Urinary bladder (tissue), 4 donors: ENCODE measurements around the gene RS1. TPM values are rescaled to one million over a fixed set of nuclear protein-coding genes. Genes with fewer than 3 reads are reported as not detected.

Experiments
- DNase-seq: peaks from one replicate; pipeline ENCODE4 v3.0.0-alpha.2; 2015; ENCODE audit errors: extremely low spot score
- H3K27ac ChIP-seq: one replicate; pipeline ENCODE4 v1.5.1; 2013; ENCODE audit warnings: low read depth, mild to moderate bottlenecking, moderate library complexity
- H3K36me3 ChIP-seq: one replicate; pipeline ENCODE4 v1.6.1; 2013; ENCODE audit warnings: mild to moderate bottlenecking, moderate library complexity; ENCODE audit not compliant: insufficient read depth
- H3K4me1 ChIP-seq: one replicate; pipeline ENCODE4 v1.6.1; 2013; ENCODE audit warnings: mild to moderate bottlenecking, moderate library complexity; ENCODE audit not compliant: insufficient read depth
- H3K4me3 ChIP-seq: one replicate; pipeline ENCODE4 v1.5.1; 2013; ENCODE audit warnings: low read depth, low read length
- WGBS: extraction: QIAGEN DNeasy Blood & Tissue Kit; methylation state at CpG from one replicate; pipeline ENCODE4 v1.1.7; 2013; 5-methylcytosine and 5-hydroxymethylcytosine counted together
- polyA plus RNA-seq: library from polyadenylated mRNA; stranded (reverse); fragments of 200-250 nt; gene quantifications from one replicate; pipeline ENCODE4 v1.2.3, GENCODE V29; 2013
- total RNA-seq: library from RNA; depleted of rRNA; stranded (reverse); fragments of >200 nt; gene quantifications from one replicate; pipeline ENCODE4 v1.2.3, GENCODE V29; 2014
- donor health status: healthy with polysubstance abuse.
- donor health status: healthy.

The RS1 gene
- total and polyA plus RNA-seq, 2 donors = not detected

- H3K4me3 ChIP-seq = no peak overlapping the region
- 93% methylated on average over 3 of the region's 3 CpGs for WGBS
- H3K4me1 ChIP-seq = no peaks in the 10 kb centered on the region
Measured at GRCh38 chrX:18613930-18614639, 57.8 kb downstream of the RS1 start.

GRCh38 chrX:18607966-18608365, 63.9 kb downstream of the RS1 start:
- Histone ChIP-seq H3K4me3 (no peak overlapping the region), H3K4me1 (no peaks in the 10 kb centered on the region), H3K36me3 (peaks cover 3% of the 10 kb centered on the region), H3K27ac (no peak overlapping the region)
- 65% methylated on average over 4 of the region's 4 CpGs for WGBS
- no peak for DNase-seq

More at GRCh38 chrX:18613930-18614639, 57.8 kb downstream of the RS1 start:
- DNase-seq = no peak
- Histone ChIP-seq H3K36me3 (no peaks in the 10 kb centered on the region), H3K27ac (no peak overlapping the region)

DNA sequence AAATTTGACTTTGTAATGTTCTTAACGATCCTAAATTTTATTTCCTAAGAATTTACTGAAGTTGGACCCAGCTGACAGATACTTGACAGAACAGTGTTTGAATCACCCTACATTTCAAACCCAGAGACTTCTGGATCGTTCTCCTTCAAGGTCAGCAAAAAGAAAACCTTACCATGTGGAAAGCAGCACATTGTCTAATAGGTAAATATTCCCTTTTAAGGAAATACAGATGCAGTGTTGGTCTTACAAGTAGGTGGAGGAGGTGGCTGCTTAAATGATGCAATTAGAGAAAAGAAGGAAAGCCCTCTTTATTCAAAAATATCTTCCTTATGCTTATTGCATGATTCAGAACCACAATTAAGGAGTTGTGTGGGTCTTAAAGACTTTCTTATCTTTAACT, 73.5 kb downstream of the RS1 start:
- no peak for DNase-seq
- no peak overlapping the region for H3K27ac ChIP-seq
- no peaks in the 10 kb centered on the region for H3K4me1 ChIP-seq
- H3K36me3 ChIP-seq = peaks cover 2% of the 10 kb centered on the region
- no peak overlapping the region for H3K4me3 ChIP-seq
- WGBS = 67% methylated on average over 2 of the region's 2 CpGs

DNA sequence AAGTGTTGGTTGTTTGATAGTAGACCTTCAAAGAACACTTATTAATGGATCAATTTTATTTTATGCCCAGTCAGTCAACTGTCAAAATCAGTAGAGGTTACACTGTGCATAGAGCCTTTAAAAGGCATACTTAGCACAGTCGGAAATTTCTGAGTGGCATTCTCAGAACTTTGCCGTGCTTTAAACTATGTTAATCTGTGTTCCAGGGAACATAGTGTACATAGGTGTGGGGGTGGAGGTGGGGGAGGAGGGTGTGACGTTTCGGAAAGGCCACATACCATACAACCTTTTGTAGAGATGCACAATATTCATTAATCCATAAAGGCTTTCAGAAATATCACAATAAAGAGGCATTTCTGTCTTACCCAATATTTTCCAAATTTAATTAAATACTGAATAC, 75.8 kb downstream of the RS1 start:
- Histone ChIP-seq H3K27ac (no peak overlapping the region), H3K4me3 (no peak overlapping the region), H3K36me3 (peaks cover 2% of the 10 kb centered on the region), H3K4me1 (no peaks in the 10 kb centered on the region)
- 66% methylated on average over 4 of the region's 4 CpGs for WGBS
- no peak for DNase-seq

DNA sequence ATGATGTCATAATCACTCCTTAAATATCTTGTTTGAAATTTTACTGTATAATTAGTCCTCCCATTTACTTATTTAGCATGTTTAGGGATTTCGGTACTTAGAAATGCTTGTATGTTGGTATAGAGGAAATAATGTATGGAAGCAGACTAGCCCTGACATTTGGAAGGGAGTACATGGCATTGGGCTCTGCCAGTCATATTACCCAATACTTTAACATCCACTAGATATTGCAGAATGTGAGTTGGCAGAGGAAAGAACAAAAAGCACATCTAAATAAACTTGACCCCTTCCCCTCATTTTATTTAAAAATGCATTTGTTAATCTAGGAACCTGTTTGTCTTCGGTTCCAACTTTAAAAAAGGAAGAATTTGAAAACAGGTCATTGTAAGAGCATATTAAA, 77.8 kb downstream of the RS1 start:
- H3K27ac ChIP-seq = no peak overlapping the region

GRCh38 chrX:18591834-18592233, 80.1 kb downstream of the RS1 start:
- DNase-seq = no peak
- peaks cover 2% of the 10 kb centered on the region for H3K36me3 ChIP-seq
- no peak overlapping the region for H3K4me3 ChIP-seq
- H3K27ac ChIP-seq = no peak overlapping the region
- 95% methylated on average over 2 of the region's 2 CpGs for WGBS
- no peaks in the 10 kb centered on the region for H3K4me1 ChIP-seq

More for the DNA sequence above, 77.8 kb downstream of the RS1 start:
- peaks cover 2% of the 10 kb centered on the region for H3K36me3 ChIP-seq
- no peak overlapping the region for H3K4me3 ChIP-seq
- no peak for DNase-seq
- WGBS = 93% methylated on average over 2 of the region's 2 CpGs
- H3K4me1 ChIP-seq = no peaks in the 10 kb centered on the region

Other genes with a start within 250 kb of the RS1 start
- gene CDKL5, start 246.5 kb downstream of the RS1 start, total RNA-seq = 17.7 TPM
- 3.0 TPM for gene CDKL5, start 246.5 kb downstream of the RS1 start, polyA plus RNA-seq
- 0.95 TPM for gene PPEF1, start 35.5 kb upstream of the RS1 start, total RNA-seq
- gene PPEF1, start 35.5 kb upstream of the RS1 start, polyA plus RNA-seq = 0.15 TPM